22Rv1 (cell line): ENCODE data around the gene KCNIP3.

Source experiments
- CTCF ChIP-seq: fragments of 450-650 bp; IDR thresholded peaks from 2 replicates; pipeline ENCODE4 v1.5.1; 2017; ENCODE audit warnings: mild to moderate bottlenecking
- ZFX ChIP-seq: fragments of 450-650 bp; IDR thresholded peaks from 2 replicates; pipeline ENCODE4 v1.6.1; 2017; ENCODE audit warnings: antibody characterized with exemption, borderline replicate concordance

DNA sequence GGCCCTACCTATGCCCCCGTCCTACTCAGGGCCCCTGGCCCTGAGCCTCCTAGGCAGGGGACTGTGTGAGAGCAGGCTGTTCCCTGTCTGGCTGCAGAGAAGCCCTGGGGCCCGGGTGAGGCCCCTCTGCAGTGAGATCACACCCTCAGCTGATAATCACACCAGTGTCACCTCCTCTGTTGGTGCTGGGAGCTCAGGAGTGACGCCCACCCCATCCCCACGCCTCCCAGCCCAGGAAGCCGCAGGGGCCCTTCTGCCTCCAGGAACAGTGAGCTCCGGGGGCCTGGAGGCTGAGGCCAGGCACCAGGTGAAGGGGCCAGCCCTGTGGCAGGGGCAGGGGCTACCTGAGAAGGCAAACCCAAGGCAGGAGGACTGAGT, 20.0 kb downstream of the KCNIP3 start:
- TF ChIP-seq CTCF (no peak), ZFX (no peak)
